ENCODE results near the gene SCYGR1.
A peak's percentile ranks its signal among the peaks of the same experiment; 100 is the strongest.
"Not testable (repeated sequence)": the region's sequence is repeated elsewhere in the genome, so short reads cannot be mapped to it uniquely, and the experiment has no call there.

Gene SCYGR1

GRCh38 chr2:227387583-227387982 is at the start of gene SCYGR1:
Gene SCYGR1, minus strand, starts transcription at chr2:227387949. Its CDS starts 0 bp downstream, at chr2:227387949.
- DNase-seq: not testable (repeated sequence)

GRCh38 chr2:227436436-227437174 is 48.9 kb upstream of the SCYGR1 start:
- peak; percentile 83 for DNase-seq

- DNase-seq: no peak
These were observed 45.4 kb upstream of the SCYGR1 start for GRCh38 chr2:227433171-227433570.

GRCh38 chr2:227430639-227431038 is 42.9 kb upstream of the SCYGR1 start:
- DNase-seq: no peak

GRCh38 chr2:227428731-227429285 is 41.1 kb upstream of the SCYGR1 start:
- DNase-seq: no peak

- no peak for DNase-seq
These were observed 36.1 kb upstream of the SCYGR1 start for GRCh38 chr2:227423656-227424499.

- no peak for DNase-seq
These were observed 32.6 kb upstream of the SCYGR1 start for GRCh38 chr2:227420087-227421052.

GRCh38 chr2:227416701-227417100 is 29.0 kb upstream of the SCYGR1 start:
- DNase-seq: no peak

GRCh38 chr2:227415538-227416424 is 28.0 kb upstream of the SCYGR1 start:
- DNase-seq: peak; percentile 83

- peak; percentile 71 for DNase-seq
These were observed 27.1 kb upstream of the SCYGR1 start for GRCh38 chr2:227414846-227415245.

GRCh38 chr2:227413371-227413770 is 25.6 kb upstream of the SCYGR1 start:
- DNase-seq: no peak

- DNase-seq: no peak
These were observed 25.1 kb upstream of the SCYGR1 start for GRCh38 chr2:227412877-227413276.

- no peak for DNase-seq
These were observed 24.2 kb upstream of the SCYGR1 start for GRCh38 chr2:227411990-227412350.

- peak; percentile 13 for DNase-seq
These were observed 23.7 kb upstream of the SCYGR1 start for GRCh38 chr2:227411320-227411989.

- DNase-seq: no peak
These were observed 22.4 kb upstream of the SCYGR1 start for GRCh38 chr2:227410191-227410590.

- peak; percentile 96 for DNase-seq
These were observed 19.9 kb upstream of the SCYGR1 start for GRCh38 chr2:227407591-227408151.

GRCh38 chr2:227406177-227407031 is 18.7 kb upstream of the SCYGR1 start:
- DNase-seq: peak; percentile 32

- DNase-seq: peak; percentile 34
These were observed 17.0 kb upstream of the SCYGR1 start for GRCh38 chr2:227404585-227405271.

- DNase-seq: no peak
These were observed 15.2 kb upstream of the SCYGR1 start for GRCh38 chr2:227402959-227403358.
